Stimulated activated CD8-positive, alpha-beta memory T cell treated with anti-CD3 and anti-CD28 coated beads, Interleukin-12 subunit alpha, Interleukin-12 subunit beta, amount 100 ng/mL, for 4 hours (primary cell): ENCODE results near the gene TENT4A.
"Not testable (repeated sequence)": the region's sequence is repeated elsewhere in the genome, so short reads cannot be mapped to it uniquely, and the experiment has no call there.

Source experiments
- DNase-seq: peaks from one replicate; pipeline ENCODE4 v3.0.0-alpha.2; 2020; ENCODE audit warnings: low read depth

The TENT4A gene

GRCh38 chr5:6713274-6714225 lies at the start of gene TENT4A:
TSS of gene TENT4A (plus strand) at chr5:6713432. CDS start at chr5:6713984, 552 bp downstream.
- no peak for DNase-seq

GRCh38 chr5:6666762-6667161 lies 46.5 kb upstream of the TENT4A start:
- DNase-seq, result no peak

- no peak for DNase-seq
Measured at GRCh38 chr5:6667648-6668047, 45.6 kb upstream of the TENT4A start.

GRCh38 chr5:6668717-6669116 lies 44.5 kb upstream of the TENT4A start:
- DNase-seq, result not testable (repeated sequence)

GRCh38 chr5:6673031-6673430 lies 40.2 kb upstream of the TENT4A start:
- no peak for DNase-seq

GRCh38 chr5:6673963-6674362 lies 39.3 kb upstream of the TENT4A start:
- no peak for DNase-seq

- DNase-seq, result no peak
Measured at GRCh38 chr5:6674421-6674820, 38.8 kb upstream of the TENT4A start.

GRCh38 chr5:6674886-6675285 lies 38.3 kb upstream of the TENT4A start:
- DNase-seq, result no peak

- no peak for DNase-seq
Measured at GRCh38 chr5:6675784-6676491, 37.3 kb upstream of the TENT4A start.

- no peak for DNase-seq
Measured at GRCh38 chr5:6676702-6677101, 36.5 kb upstream of the TENT4A start.

GRCh38 chr5:6678385-6678784 lies 34.8 kb upstream of the TENT4A start:
- no peak for DNase-seq

- DNase-seq, result no peak
Measured at GRCh38 chr5:6680922-6681321, 32.3 kb upstream of the TENT4A start.

- DNase-seq, result no peak
Measured at GRCh38 chr5:6681682-6682081, 31.6 kb upstream of the TENT4A start.

- DNase-seq, result no peak
Measured at GRCh38 chr5:6682239-6682638, 31.0 kb upstream of the TENT4A start.

GRCh38 chr5:6683241-6683640 lies 30.0 kb upstream of the TENT4A start:
- no peak for DNase-seq

GRCh38 chr5:6684075-6684474 lies 29.2 kb upstream of the TENT4A start:
- no peak for DNase-seq

- no peak for DNase-seq
Measured at GRCh38 chr5:6686501-6686900, 26.7 kb upstream of the TENT4A start.

- no peak for DNase-seq
Measured at GRCh38 chr5:6686915-6687409, 26.3 kb upstream of the TENT4A start.

GRCh38 chr5:6687505-6687904 lies 25.7 kb upstream of the TENT4A start:
- DNase-seq, result no peak

GRCh38 chr5:6692906-6693305 lies 20.3 kb upstream of the TENT4A start:
- no peak for DNase-seq

GRCh38 chr5:6698696-6699095 lies 14.5 kb upstream of the TENT4A start:
- no peak for DNase-seq

GRCh38 chr5:6699357-6699756 lies 13.9 kb upstream of the TENT4A start:
- DNase-seq, result no peak

- no peak for DNase-seq
Measured at GRCh38 chr5:6700074-6700684, 13.1 kb upstream of the TENT4A start.
